Hematopoietic multipotent progenitor cell treated with erythropoietin and hydrocortisone succinate and interleukin-3 and kit ligand, for 17 days (in vitro differentiated cells): ENCODE measurements around the gene TMEM184B.

Experiments used
- DNase-seq: peaks from one replicate; pipeline ENCODE4 v3.0.0-alpha.2; 2015; ENCODE audit warnings: low spot score

TMEM184B gene

GRCh38 chr22:38223289-38223960 is 49.4 kb downstream of the TMEM184B start:
- DNase-seq, result no peak

GRCh38 chr22:38222797-38223119 is 50.1 kb downstream of the TMEM184B start:
- no peak for DNase-seq

- no peak for DNase-seq
Observed at GRCh38 chr22:38221908-38222796, 50.7 kb downstream of the TMEM184B start.

GRCh38 chr22:38221407-38221806 is 51.4 kb downstream of the TMEM184B start:
- DNase-seq, result no peak

GRCh38 chr22:38220653-38221386 is 52.0 kb downstream of the TMEM184B start:
- no peak for DNase-seq

GRCh38 chr22:38220163-38220562 is 52.6 kb downstream of the TMEM184B start:
- no peak for DNase-seq

- no peak for DNase-seq
Observed at GRCh38 chr22:38219632-38220031, 53.2 kb downstream of the TMEM184B start.

- DNase-seq, result no peak
Observed at GRCh38 chr22:38218661-38219622, 53.9 kb downstream of the TMEM184B start.

- DNase-seq, result no peak
Observed at GRCh38 chr22:38215156-38216038, 57.4 kb downstream of the TMEM184B start.

- DNase-seq, result peak; percentile 56
Observed at GRCh38 chr22:38214302-38215056, 58.3 kb downstream of the TMEM184B start.

GRCh38 chr22:38213990-38214301 is 58.9 kb downstream of the TMEM184B start:
- DNase-seq, result no peak

- no peak for DNase-seq
Observed at GRCh38 chr22:38213319-38213989, 59.4 kb downstream of the TMEM184B start.

GRCh38 chr22:38212442-38212841 is 60.4 kb downstream of the TMEM184B start:
- DNase-seq, result no peak

- DNase-seq, result no peak
Observed at GRCh38 chr22:38211556-38211955, 61.3 kb downstream of the TMEM184B start.

- no peak for DNase-seq
Observed at GRCh38 chr22:38208551-38208968, 64.2 kb downstream of the TMEM184B start.

- no peak for DNase-seq
Observed at GRCh38 chr22:38207898-38208432, 64.8 kb downstream of the TMEM184B start.

GRCh38 chr22:38205261-38206128 is 67.3 kb downstream of the TMEM184B start:
- no peak for DNase-seq

GRCh38 chr22:38204784-38205183 is 68.0 kb downstream of the TMEM184B start:
- DNase-seq, result no peak
